ENCODE data around the gene HDAC5.

DNA sequence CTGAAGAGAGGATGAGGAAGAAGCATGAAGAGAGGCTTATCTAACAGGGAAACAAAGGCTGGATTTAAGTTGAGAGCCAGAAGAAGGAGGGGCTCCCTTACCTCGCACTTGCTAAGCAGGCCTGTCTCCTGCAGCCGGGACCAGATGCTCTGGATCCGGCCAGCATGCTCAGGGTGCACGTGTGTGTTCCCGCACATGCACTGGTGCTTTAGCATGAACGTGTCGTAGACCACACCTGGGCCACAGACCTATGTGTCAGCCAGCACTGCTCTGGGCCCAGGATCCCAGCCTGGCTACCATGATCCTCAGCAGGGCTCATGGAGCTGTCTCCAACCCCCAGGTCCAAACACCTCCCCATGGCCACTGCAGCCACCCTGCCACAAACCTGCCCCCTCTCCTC, 38.5 kb downstream of the HDAC5 start:
- TF ChIP-seq POLR2AphosphoS5 (IDR thresholded peaks at IDR 0.05; ENCODE audit: low read depth) (no peak), GABPA (IDR thresholded peaks at IDR 0.05; ENCODE audit: low read depth) (no peak), SPI1 (IDR thresholded peaks at IDR 0.05; ENCODE audit: borderline replicate concordance, low read depth) (no peak)
- TF ChIP-seq, protein P1, sequence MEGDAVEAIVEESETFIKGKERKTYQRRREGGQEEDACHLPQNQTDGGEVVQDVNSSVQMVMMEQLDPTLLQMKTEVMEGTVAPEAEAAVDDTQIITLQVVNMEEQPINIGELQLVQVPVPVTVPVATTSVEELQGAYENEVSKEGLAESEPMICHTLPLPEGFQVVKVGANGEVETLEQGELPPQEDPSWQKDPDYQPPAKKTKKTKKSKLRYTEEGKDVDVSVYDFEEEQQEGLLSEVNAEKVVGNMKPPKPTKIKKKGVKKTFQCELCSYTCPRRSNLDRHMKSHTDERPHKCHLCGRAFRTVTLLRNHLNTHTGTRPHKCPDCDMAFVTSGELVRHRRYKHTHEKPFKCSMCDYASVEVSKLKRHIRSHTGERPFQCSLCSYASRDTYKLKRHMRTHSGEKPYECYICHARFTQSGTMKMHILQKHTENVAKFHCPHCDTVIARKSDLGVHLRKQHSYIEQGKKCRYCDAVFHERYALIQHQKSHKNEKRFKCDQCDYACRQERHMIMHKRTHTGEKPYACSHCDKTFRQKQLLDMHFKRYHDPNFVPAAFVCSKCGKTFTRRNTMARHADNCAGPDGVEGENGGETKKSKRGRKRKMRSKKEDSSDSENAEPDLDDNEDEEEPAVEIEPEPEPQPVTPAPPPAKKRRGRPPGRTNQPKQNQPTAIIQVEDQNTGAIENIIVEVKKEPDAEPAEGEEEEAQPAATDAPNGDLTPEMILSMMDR (IDR thresholded peaks at IDR 0.05; ENCODE audit: insufficient read depth, low read length), result no peak
- TF ChIP-seq, protein P2, sequence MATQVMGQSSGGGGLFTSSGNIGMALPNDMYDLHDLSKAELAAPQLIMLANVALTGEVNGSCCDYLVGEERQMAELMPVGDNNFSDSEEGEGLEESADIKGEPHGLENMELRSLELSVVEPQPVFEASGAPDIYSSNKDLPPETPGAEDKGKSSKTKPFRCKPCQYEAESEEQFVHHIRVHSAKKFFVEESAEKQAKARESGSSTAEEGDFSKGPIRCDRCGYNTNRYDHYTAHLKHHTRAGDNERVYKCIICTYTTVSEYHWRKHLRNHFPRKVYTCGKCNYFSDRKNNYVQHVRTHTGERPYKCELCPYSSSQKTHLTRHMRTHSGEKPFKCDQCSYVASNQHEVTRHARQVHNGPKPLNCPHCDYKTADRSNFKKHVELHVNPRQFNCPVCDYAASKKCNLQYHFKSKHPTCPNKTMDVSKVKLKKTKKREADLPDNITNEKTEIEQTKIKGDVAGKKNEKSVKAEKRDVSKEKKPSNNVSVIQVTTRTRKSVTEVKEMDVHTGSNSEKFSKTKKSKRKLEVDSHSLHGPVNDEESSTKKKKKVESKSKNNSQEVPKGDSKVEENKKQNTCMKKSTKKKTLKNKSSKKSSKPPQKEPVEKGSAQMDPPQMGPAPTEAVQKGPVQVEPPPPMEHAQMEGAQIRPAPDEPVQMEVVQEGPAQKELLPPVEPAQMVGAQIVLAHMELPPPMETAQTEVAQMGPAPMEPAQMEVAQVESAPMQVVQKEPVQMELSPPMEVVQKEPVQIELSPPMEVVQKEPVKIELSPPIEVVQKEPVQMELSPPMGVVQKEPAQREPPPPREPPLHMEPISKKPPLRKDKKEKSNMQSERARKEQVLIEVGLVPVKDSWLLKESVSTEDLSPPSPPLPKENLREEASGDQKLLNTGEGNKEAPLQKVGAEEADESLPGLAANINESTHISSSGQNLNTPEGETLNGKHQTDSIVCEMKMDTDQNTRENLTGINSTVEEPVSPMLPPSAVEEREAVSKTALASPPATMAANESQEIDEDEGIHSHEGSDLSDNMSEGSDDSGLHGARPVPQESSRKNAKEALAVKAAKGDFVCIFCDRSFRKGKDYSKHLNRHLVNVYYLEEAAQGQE (IDR thresholded peaks at IDR 0.05; ENCODE audit: insufficient replicate concordance, low read depth), result no peak
